GM19025 (cell line): ENCODE results near the gene TBRG1.

Experiments
- ATAC-seq: cut with Tn5 transposase; IDR thresholded peaks from one replicate; pipeline ENCODE4 v1.9.1; 2021; ENCODE audit warnings: mild to moderate bottlenecking, low read depth, moderate library complexity; ENCODE audit not compliant: unreplicated experiment

The TBRG1 gene

GRCh38 chr11:124612567-124613246 is 10.0 kb upstream of the TBRG1 start:
- ATAC-seq: no peak

GRCh38 chr11:124618863-124619262 is 3.8 kb upstream of the TBRG1 start:
- no peak for ATAC-seq

- no peak for ATAC-seq
Measured at GRCh38 chr11:124623861-124624525, 1.3 kb downstream of the TBRG1 start.

GRCh38 chr11:124625504-124626168 is 3.0 kb downstream of the TBRG1 start:
- no peak for ATAC-seq

GRCh38 chr11:124627546-124627945 is 4.9 kb downstream of the TBRG1 start:
- ATAC-seq: no peak

- no peak for ATAC-seq
Measured at GRCh38 chr11:124629961-124630360, 7.3 kb downstream of the TBRG1 start.

- no peak for ATAC-seq
Measured at GRCh38 chr11:124633355-124633754, 10.7 kb downstream of the TBRG1 start.

GRCh38 chr11:124635932-124636331 is 13.3 kb downstream of the TBRG1 start:
- ATAC-seq: no peak

GRCh38 chr11:124638500-124638899 is 15.8 kb downstream of the TBRG1 start:
- no peak for ATAC-seq

- ATAC-seq: no peak
Measured at GRCh38 chr11:124639186-124639585, 16.5 kb downstream of the TBRG1 start.

- no peak for ATAC-seq
Measured at GRCh38 chr11:124640666-124641065, 18.0 kb downstream of the TBRG1 start.

- no peak for ATAC-seq
Measured at GRCh38 chr11:124642628-124643027, 20.0 kb downstream of the TBRG1 start.

- no peak for ATAC-seq
Measured at GRCh38 chr11:124643042-124643604, 20.5 kb downstream of the TBRG1 start.

GRCh38 chr11:124643605-124644425 is 21.2 kb downstream of the TBRG1 start:
- ATAC-seq: no peak

GRCh38 chr11:124644426-124645280 is 22.0 kb downstream of the TBRG1 start:
- no peak for ATAC-seq

GRCh38 chr11:124646148-124646547 is 23.5 kb downstream of the TBRG1 start:
- ATAC-seq: no peak

GRCh38 chr11:124648610-124649009 is 25.9 kb downstream of the TBRG1 start:
- ATAC-seq: no peak

GRCh38 chr11:124656774-124657630 is 34.3 kb downstream of the TBRG1 start:
- no peak for ATAC-seq

GRCh38 chr11:124657904-124658303 is 35.2 kb downstream of the TBRG1 start:
- no peak for ATAC-seq
